Neuronal stem cell (in vitro differentiated cells): ENCODE results near the gene SIN3A.

Source experiments
- DNase-seq: peaks from one replicate; pipeline ENCODE4 v3.0.0-alpha.2; 2013; ENCODE audit warnings: low spot score
- H2AFZ ChIP-seq: one replicate; pipeline ENCODE4 v1.6.1; 2013; ENCODE audit warnings: mild to moderate bottlenecking, low read length, inconsistent platforms
- H2AK5ac ChIP-seq: 2 replicates; pipeline ENCODE4 v1.6.1; 2013; ENCODE audit warnings: low read depth, mild to moderate bottlenecking, inconsistent platforms, low read length, moderate library complexity, mixed read lengths
- H2BK120ac ChIP-seq: 2 replicates; pipeline ENCODE4 v1.6.1; 2013; ENCODE audit warnings: low read depth, mild to moderate bottlenecking, inconsistent platforms, low read length, moderate library complexity, mixed read lengths
- H2BK12ac ChIP-seq: one replicate; pipeline ENCODE4 v1.6.1; 2013; ENCODE audit warnings: low read length, inconsistent platforms
- H2BK15ac ChIP-seq: 2 replicates; pipeline ENCODE4 v1.6.1; 2013; ENCODE audit warnings: mild to moderate bottlenecking, low read length, inconsistent platforms, mixed read lengths
- H2BK5ac ChIP-seq: one replicate; pipeline ENCODE4 v1.6.1; 2013; ENCODE audit warnings: inconsistent platforms, mild to moderate bottlenecking, low read length, moderate library complexity
- H3K14ac ChIP-seq: one replicate; pipeline ENCODE4 v1.6.1; 2013; ENCODE audit warnings: low read length, inconsistent platforms
- H3K18ac ChIP-seq: 2 replicates; pipeline ENCODE4 v1.6.1; 2013; ENCODE audit warnings: low read length, inconsistent platforms
- H3K23ac ChIP-seq: 2 replicates; pipeline ENCODE4 v1.6.1; 2013; ENCODE audit warnings: low read depth, mild to moderate bottlenecking, mixed read lengths, low read length, inconsistent platforms; ENCODE audit not compliant: poor library complexity
- H3K27ac ChIP-seq: replicated peaks from 3 replicates; pipeline ENCODE4 v1.5.1; 2013; ENCODE audit warnings: low read length, inconsistent platforms
- H3K27me3 ChIP-seq, 3 experiments: 2 replicates each; pipeline ENCODE4 v1.6.1; 2013; ENCODE audit warnings: low read length in 3 of 3, mild to moderate bottlenecking in 2 of 3, inconsistent platforms in 1 of 3, low read depth in 1 of 3, mixed read lengths in 1 of 3, moderate library complexity in 1 of 3; ENCODE audit not compliant: control insufficient read depth in 3 of 3, insufficient read depth in 3 of 3
- H3K36me3 ChIP-seq, 2 donors: replicated peaks in 1 of 2; 2 replicates each; pipeline ENCODE4 v1.6.1; 2013; ENCODE audit warnings: low read length in 2 of 2; ENCODE audit not compliant: control insufficient read depth in 2 of 2, insufficient read depth in 2 of 2
- H3K4ac ChIP-seq: 2 replicates; pipeline ENCODE4 v1.6.1; 2013; ENCODE audit warnings: inconsistent platforms, mild to moderate bottlenecking, low read length, moderate library complexity
- H3K4me1 ChIP-seq, 2 donors: 1 replicate in 1 of 2; 2 replicates in 1 of 2; pipeline ENCODE4 v1.6.1; 2013; ENCODE audit warnings: low read length in 2 of 2, low read depth in 1 of 2; ENCODE audit not compliant: control insufficient read depth in 2 of 2, insufficient read depth in 1 of 2
- H3K4me2 ChIP-seq: one replicate; pipeline ENCODE4 v1.6.1; 2013; ENCODE audit warnings: mild to moderate bottlenecking, low read length, inconsistent platforms; ENCODE audit not compliant: insufficient read depth, poor library complexity, severe bottlenecking
- H3K4me3 ChIP-seq, 2 donors: 2 replicates each; pipeline ENCODE4 v1.5.1; 2013; ENCODE audit warnings: low read length in 2 of 2, mild to moderate bottlenecking in 2 of 2, inconsistent platforms in 1 of 2, moderate library complexity in 1 of 2
- H3K79me1 ChIP-seq: one replicate; pipeline ENCODE4 v1.6.1; 2013; ENCODE audit warnings: low read depth, mild to moderate bottlenecking, inconsistent platforms, low read length, moderate library complexity
- H3K9ac ChIP-seq: one replicate; pipeline ENCODE4 v1.6.1; 2013; ENCODE audit warnings: mild to moderate bottlenecking, low read depth, low read length, inconsistent platforms; ENCODE audit not compliant: poor library complexity
- H3K9me3 ChIP-seq, 2 donors: replicated peaks in 1 of 2; 2 replicates each; pipeline versions ENCODE3 to v1.6.1; 2013; ENCODE audit warnings: low read length in 2 of 2, mild to moderate bottlenecking in 2 of 2, inconsistent platforms in 1 of 2, low read depth in 1 of 2, mixed read lengths in 1 of 2, moderate library complexity in 1 of 2; ENCODE audit not compliant: control insufficient read depth in 2 of 2, insufficient read depth in 1 of 2
- H4K8ac ChIP-seq: one replicate; pipeline ENCODE4 v1.6.1; 2013; ENCODE audit warnings: low read depth, mild to moderate bottlenecking, inconsistent platforms, low read length, moderate library complexity
- H4K91ac ChIP-seq: one replicate; pipeline ENCODE4 v1.6.1; 2013; ENCODE audit warnings: low read length, low read depth, mild to moderate bottlenecking, inconsistent platforms; ENCODE audit not compliant: poor library complexity
- WGBS, 2 donors: extraction: QIAGEN DNeasy Blood & Tissue Kit; methylation state at CpG; one replicate each; pipeline ENCODE4 v1.1.7; 2013; ENCODE audit warnings: missing lambda C conversion rate in 2 of 2, mixed read lengths in 1 of 2; ENCODE audit not compliant: insufficient read length in 2 of 2, insufficient replicate concordance in 1 of 2; ENCODE audit errors: extremely low coverage in 2 of 2; 5-methylcytosine and 5-hydroxymethylcytosine counted together

SIN3A gene

DNA sequence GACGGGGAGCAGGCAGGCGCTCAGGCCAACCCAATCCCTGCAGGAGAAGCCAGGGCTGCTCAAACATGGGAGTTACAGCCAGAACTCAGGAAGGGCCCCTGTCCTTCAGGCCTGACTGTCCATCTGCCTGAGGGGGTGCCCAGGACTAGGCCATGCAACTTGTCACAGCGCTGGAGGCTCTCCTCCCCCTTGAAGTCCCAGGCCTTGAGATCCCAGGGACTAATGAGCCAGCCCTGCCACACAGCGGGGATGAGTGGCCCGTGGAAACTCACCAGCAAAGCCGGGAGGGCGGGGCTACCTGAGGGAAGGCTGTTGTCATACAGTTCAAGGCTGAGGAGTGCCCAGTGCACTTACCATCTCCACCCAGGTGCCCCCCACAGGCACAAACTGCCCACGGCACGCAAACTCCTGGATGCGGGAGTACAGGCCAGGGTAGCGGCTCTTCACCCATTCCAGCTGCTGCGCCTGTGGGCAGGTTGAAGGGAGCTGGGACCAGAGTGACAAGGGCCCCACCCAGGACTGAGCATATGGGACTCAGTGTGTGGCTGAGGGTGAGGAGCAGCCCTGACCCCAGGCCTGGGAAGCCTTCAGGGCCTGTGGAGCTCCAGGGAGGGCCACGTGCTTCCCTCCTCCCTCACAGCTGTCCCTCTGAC, 89.4 kb downstream of the SIN3A start:
- H3K4me1 ChIP-seq: no peaks in the 10 kb centered on the region
- H4K91ac ChIP-seq: no peak overlapping the region
- H3K4me2 ChIP-seq: no peak overlapping the region
- no peak overlapping the region for H3K18ac ChIP-seq
- H3K9ac ChIP-seq: no peak overlapping the region
- H3K4ac ChIP-seq: no peak overlapping the region
- H3K27ac ChIP-seq: no peak overlapping the region
- DNase-seq: no peak
- H3K79me1 ChIP-seq: no peaks in the 10 kb centered on the region
- H2BK15ac ChIP-seq: no peak overlapping the region
- no peak overlapping the region for H3K4me3 ChIP-seq
- H2BK5ac ChIP-seq: no peak overlapping the region
- H2BK12ac ChIP-seq: no peak overlapping the region
- H3K14ac ChIP-seq: no peak overlapping the region
- no peak overlapping the region for H4K8ac ChIP-seq
- H2BK120ac ChIP-seq: no peak overlapping the region
- no peak overlapping the region for H2AK5ac ChIP-seq
- H3K23ac ChIP-seq: no peak overlapping the region
- H3K36me3 ChIP-seq: peaks cover 34 to 89% of the 10 kb centered on the region in 2 donors
- H3K27me3 ChIP-seq: no peaks in the 10 kb centered on the region
- no CpG with 5 or more reads among the region's 13 CpGs for WGBS, 2 donors
- H2AFZ ChIP-seq: no peak overlapping the region
- peaks cover 0 to 2% of the 10 kb centered on the region in 2 donors for H3K9me3 ChIP-seq

DNA sequence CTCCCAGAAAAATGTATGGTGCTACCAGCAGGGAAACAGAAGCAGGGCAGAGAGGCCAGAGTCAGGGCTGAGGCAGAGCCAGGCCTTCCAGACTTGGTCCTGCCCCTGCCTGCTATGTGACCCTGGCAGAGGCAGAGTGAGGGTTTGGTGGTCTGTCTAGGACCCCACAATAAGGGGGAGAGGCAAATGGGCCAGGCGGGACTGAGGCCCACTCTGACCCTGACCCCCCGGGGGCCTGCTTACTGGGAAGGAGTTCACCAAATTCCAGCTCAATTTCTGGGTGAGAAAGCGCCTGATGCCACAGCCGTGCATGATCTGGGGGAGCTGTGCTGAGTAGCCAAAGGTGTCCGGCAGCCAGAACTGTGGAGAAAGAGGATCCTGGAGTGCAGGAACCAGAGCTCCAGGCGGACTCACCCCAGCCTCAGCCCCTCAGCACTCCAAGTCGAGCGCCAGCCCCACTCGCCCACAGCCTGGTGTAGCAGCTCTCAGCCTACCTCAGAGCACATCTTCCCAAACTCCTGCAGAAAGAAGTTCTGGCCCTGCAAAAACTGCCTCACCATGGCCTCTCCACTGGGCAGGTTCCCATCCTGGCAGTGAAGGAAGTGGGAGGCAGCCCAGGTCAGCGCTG, 90.0 kb downstream of the SIN3A start:
- H3K4me2 ChIP-seq: no peak overlapping the region
- H2AFZ ChIP-seq: no peak overlapping the region
- H3K27ac ChIP-seq: no peak overlapping the region
- H2BK120ac ChIP-seq: no peak overlapping the region
- no peak overlapping the region for H4K8ac ChIP-seq
- H2BK12ac ChIP-seq: no peak overlapping the region
- no peak overlapping the region for H3K14ac ChIP-seq
- no peak overlapping the region for H2BK15ac ChIP-seq
- H3K23ac ChIP-seq: no peak overlapping the region
- no peaks in the 10 kb centered on the region for H3K79me1 ChIP-seq
- peaks cover 36 to 89% of the 10 kb centered on the region in 2 donors for H3K36me3 ChIP-seq
- no peak overlapping the region for H2AK5ac ChIP-seq
- no peaks in the 10 kb centered on the region for H3K4me1 ChIP-seq
- DNase-seq: no peak
- WGBS, 2 donors: no CpG with 5 or more reads among the region's 10 CpGs
- no peak overlapping the region for H3K4ac ChIP-seq
- H3K27me3 ChIP-seq: no peaks in the 10 kb centered on the region
- no peak overlapping the region for H3K18ac ChIP-seq
- H3K9ac ChIP-seq: no peak overlapping the region
- no peak overlapping the region for H4K91ac ChIP-seq
- H2BK5ac ChIP-seq: no peak overlapping the region
- H3K4me3 ChIP-seq: no peak overlapping the region
- peaks cover 0 to 2% of the 10 kb centered on the region in 2 donors for H3K9me3 ChIP-seq

DNA sequence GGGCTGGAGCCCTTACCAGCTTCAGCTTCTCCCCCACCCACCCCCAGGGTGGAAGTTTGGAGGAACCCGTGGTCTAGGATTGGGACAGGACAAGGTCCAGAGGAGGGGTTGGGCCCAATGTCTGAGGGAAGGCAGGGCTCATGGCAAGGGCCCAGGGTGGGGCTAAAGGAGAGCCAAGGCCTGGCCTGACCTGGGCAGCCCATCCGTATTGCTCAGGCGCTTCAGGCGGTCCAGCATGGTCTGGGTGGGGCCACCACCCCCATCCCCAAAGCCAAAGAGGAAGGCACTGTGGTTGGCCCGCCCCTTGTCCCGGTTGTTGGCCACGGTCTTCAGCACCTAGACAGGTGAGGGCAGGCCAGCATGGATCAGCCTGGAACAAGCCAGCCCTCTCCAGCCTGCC, 90.6 kb downstream of the SIN3A start:
- no peak overlapping the region for H4K91ac ChIP-seq
- no peaks in the 10 kb centered on the region for H3K27me3 ChIP-seq
- H3K4me3 ChIP-seq: no peak overlapping the region
- no peaks in the 10 kb centered on the region for H3K79me1 ChIP-seq
- H3K36me3 ChIP-seq: peaks cover 40 to 89% of the 10 kb centered on the region in 2 donors
- no peak for DNase-seq
- no peaks in the 10 kb centered on the region for H3K4me1 ChIP-seq
- no peak overlapping the region for H2AK5ac ChIP-seq
- no peak overlapping the region for H3K27ac ChIP-seq
- H2AFZ ChIP-seq: no peak overlapping the region
- no peak overlapping the region for H2BK12ac ChIP-seq
- no peak overlapping the region for H3K4ac ChIP-seq
- H3K14ac ChIP-seq: no peak overlapping the region
- H2BK5ac ChIP-seq: no peak overlapping the region
- no peak overlapping the region for H3K4me2 ChIP-seq
- no peak overlapping the region for H2BK120ac ChIP-seq
- no peak overlapping the region for H4K8ac ChIP-seq
- peak overlapping the region; percentile 81 for H3K9ac ChIP-seq
- no peak overlapping the region for H3K23ac ChIP-seq
- H3K18ac ChIP-seq: no peak overlapping the region
- whole genome bisulfite sequencing, 2 donors: no CpG with 5 or more reads among the region's 7 CpGs
- H2BK15ac ChIP-seq: no peak overlapping the region
- peaks cover 0 to 2% of the 10 kb centered on the region in 2 donors for H3K9me3 ChIP-seq

DNA sequence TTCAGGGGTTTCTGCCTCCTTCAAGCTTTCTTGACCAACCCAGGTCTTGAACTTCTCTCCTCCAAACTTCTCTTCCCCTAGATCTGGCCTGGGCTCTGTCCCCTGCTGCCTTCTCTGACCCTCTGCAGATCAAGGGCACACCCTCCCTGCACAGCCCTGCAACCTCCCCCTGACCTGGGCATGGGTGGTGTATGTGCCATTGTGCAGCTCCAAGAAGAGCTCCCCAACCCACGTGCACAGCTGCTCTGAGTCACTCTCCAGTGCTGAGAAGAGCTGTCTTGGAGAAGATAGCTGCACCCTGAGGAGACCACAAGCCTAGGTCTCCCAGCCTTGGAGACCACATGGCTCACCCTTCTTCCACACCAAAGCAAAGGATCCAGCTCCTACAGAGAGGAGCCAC, 91.1 kb downstream of the SIN3A start:
- no peak overlapping the region for H2AK5ac ChIP-seq
- no peaks in the 10 kb centered on the region for H3K27me3 ChIP-seq
- no peak overlapping the region for H2BK12ac ChIP-seq
- H3K4me1 ChIP-seq: no peaks in the 10 kb centered on the region
- no peak overlapping the region for H2BK120ac ChIP-seq
- no peak for DNase-seq
- H3K9ac ChIP-seq: no peak overlapping the region
- peaks cover 0 to 2% of the 10 kb centered on the region in 2 donors for H3K9me3 ChIP-seq
- no peaks in the 10 kb centered on the region for H3K79me1 ChIP-seq
- no peak overlapping the region for H3K4ac ChIP-seq
- no peak overlapping the region for H4K91ac ChIP-seq
- no peak overlapping the region for H2AFZ ChIP-seq
- H2BK15ac ChIP-seq: no peak overlapping the region
- no peak overlapping the region for H3K14ac ChIP-seq
- H3K18ac ChIP-seq: no peak overlapping the region
- no peak overlapping the region for H3K27ac ChIP-seq
- no CpG with 5 or more reads among the region's 1 CpG for WGBS, 2 donors
- no peak overlapping the region for H3K4me2 ChIP-seq
- H3K36me3 ChIP-seq: peaks cover 40 to 87% of the 10 kb centered on the region in 2 donors
- no peak overlapping the region for H3K4me3 ChIP-seq
- H4K8ac ChIP-seq: no peak overlapping the region
- no peak overlapping the region for H2BK5ac ChIP-seq
- no peak overlapping the region for H3K23ac ChIP-seq
